ENCODE measurements around the gene LRRC8B. TPM values are rescaled to one million over a fixed set of nuclear protein-coding genes. Genes with fewer than 3 reads are reported as not detected.
"Not testable (repeated sequence)": the region's sequence is repeated elsewhere in the genome, so short reads cannot be mapped to it uniquely, and the experiment has no call there.

Gene LRRC8B
- total RNA-seq, 1 experiment from 2014 or later, result 14.8 TPM

GRCh38 chr1:89582571-89582970 lies 57.9 kb downstream of the LRRC8B start:
- Histone ChIP-seq H3K4me3 (ENCODE audit: low read length) (no peak overlapping the region), H3K27ac (ENCODE audit: low read length) (no peak overlapping the region), H3K4me2 (ENCODE audit: low read depth, low read length, poor library complexity, severe bottlenecking) (no peak overlapping the region), H3K79me2 (ENCODE audit: low read length) (peaks cover 23% of the 10 kb centered on the region), H3K9ac (ENCODE audit: low read length) (no peak overlapping the region), H3K9me3 (ENCODE audit: low read length) (no peaks in the 10 kb centered on the region), H3K36me3 (ENCODE audit: insufficient read depth, low read length) (peaks cover 16% of the 10 kb centered on the region; the same call in 1 of the 2 replicates), H3K4me1 (ENCODE audit: low read length) (peaks cover 20% of the 10 kb centered on the region), H4K20me1 (ENCODE audit: insufficient read depth, low read depth, low read length) (no peaks in the 10 kb centered on the region), H2AFZ (ENCODE audit: low read length) (no peak overlapping the region), H3K27me3 (ENCODE audit: low read length) (no peaks in the 10 kb centered on the region), H3K9me2 (replicated peaks; ENCODE audit: insufficient read depth, low read length) (no peaks in the 10 kb centered on the region)
- no peak for DNase-seq

GRCh38 chr1:89584211-89584610 lies 59.6 kb downstream of the LRRC8B start:
- H3K4me3 ChIP-seq (ENCODE audit: low read length), result no peak overlapping the region
- no peak for DNase-seq

DNA sequence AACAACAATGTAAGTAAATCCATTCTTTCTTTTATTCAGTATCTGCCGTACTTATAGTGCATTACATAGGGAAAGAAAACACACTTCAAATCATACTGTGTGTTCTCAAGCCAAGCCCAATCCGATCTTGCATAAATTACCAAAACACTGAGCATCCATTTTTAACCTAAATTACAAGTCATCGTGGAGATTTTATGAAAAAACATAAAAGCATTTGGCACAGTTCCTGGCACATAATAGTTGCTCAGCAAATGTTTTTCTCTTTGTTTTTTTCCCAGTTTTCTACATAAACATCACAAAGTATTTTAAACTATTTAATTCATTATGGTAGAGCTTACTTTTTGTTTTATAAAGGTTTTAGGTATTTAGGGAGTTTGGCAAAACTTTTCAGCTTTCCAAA lies 60.2 kb downstream of the LRRC8B start:
- H3K9me3 ChIP-seq (ENCODE audit: low read length), result no peaks in the 10 kb centered on the region
- no peak overlapping the region for H3K4me2 ChIP-seq (ENCODE audit: low read depth, low read length, poor library complexity, severe bottlenecking)
- H3K9ac ChIP-seq (ENCODE audit: low read length), result no peak overlapping the region
- no peaks in the 10 kb centered on the region for H3K27me3 ChIP-seq (ENCODE audit: low read length)
- no peak overlapping the region for H3K27ac ChIP-seq (ENCODE audit: low read length)
- H4K20me1 ChIP-seq (ENCODE audit: insufficient read depth, low read depth, low read length), result no peaks in the 10 kb centered on the region
- H3K79me2 ChIP-seq (ENCODE audit: low read length), result peaks cover 30% of the 10 kb centered on the region
- peaks cover 16% of the 10 kb centered on the region; the same call in 1 of the 2 replicates for H3K36me3 ChIP-seq (ENCODE audit: insufficient read depth, low read length)
- H3K4me3 ChIP-seq (ENCODE audit: low read length), result no peak overlapping the region
- DNase-seq, result no peak
- H3K9me2 ChIP-seq (replicated peaks; ENCODE audit: insufficient read depth, low read length), result no peaks in the 10 kb centered on the region
- no peaks in the 10 kb centered on the region for H3K4me1 ChIP-seq (ENCODE audit: low read length)
- no peak overlapping the region for H2AFZ ChIP-seq (ENCODE audit: low read length)

More at GRCh38 chr1:89584211-89584610, 59.6 kb downstream of the LRRC8B start:
- no peaks in the 10 kb centered on the region for H3K27me3 ChIP-seq (ENCODE audit: low read length)
- no peak overlapping the region for H3K27ac ChIP-seq (ENCODE audit: low read length)
- H3K4me2 ChIP-seq (ENCODE audit: low read depth, low read length, poor library complexity, severe bottlenecking), result no peak overlapping the region
- H2AFZ ChIP-seq (ENCODE audit: low read length), result no peak overlapping the region
- peaks cover 26% of the 10 kb centered on the region for H3K79me2 ChIP-seq (ENCODE audit: low read length)
- H3K4me1 ChIP-seq (ENCODE audit: low read length), result peaks cover 4% of the 10 kb centered on the region
- no peaks in the 10 kb centered on the region for H3K9me2 ChIP-seq (replicated peaks; ENCODE audit: insufficient read depth, low read length)
- no peaks in the 10 kb centered on the region for H4K20me1 ChIP-seq (ENCODE audit: insufficient read depth, low read depth, low read length)
- no peaks in the 10 kb centered on the region for H3K9me3 ChIP-seq (ENCODE audit: low read length)
- H3K9ac ChIP-seq (ENCODE audit: low read length), result no peak overlapping the region
- H3K36me3 ChIP-seq (ENCODE audit: insufficient read depth, low read length), result peaks cover 16% of the 10 kb centered on the region; the same call in 1 of the 2 replicates

GRCh38 chr1:89587729-89588161 lies 63.1 kb downstream of the LRRC8B start:
- DNase-seq, result no peak
- peaks cover 6% of the 10 kb centered on the region; the same call in 1 of the 2 replicates for H3K36me3 ChIP-seq (ENCODE audit: insufficient read depth, low read length)
- no peaks in the 10 kb centered on the region for H3K9me3 ChIP-seq (ENCODE audit: low read length)
- no peak overlapping the region for H3K27ac ChIP-seq (ENCODE audit: low read length)
- no peaks in the 10 kb centered on the region for H3K27me3 ChIP-seq (ENCODE audit: low read length)
- no peaks in the 10 kb centered on the region for H4K20me1 ChIP-seq (ENCODE audit: insufficient read depth, low read depth, low read length)
- H3K4me3 ChIP-seq (ENCODE audit: low read length), result no peak overlapping the region
- no peak overlapping the region for H2AFZ ChIP-seq (ENCODE audit: low read length)
- H3K4me2 ChIP-seq (ENCODE audit: low read depth, low read length, poor library complexity, severe bottlenecking), result no peak overlapping the region
- no peaks in the 10 kb centered on the region for H3K9me2 ChIP-seq (replicated peaks; ENCODE audit: insufficient read depth, low read length)
- peaks cover 3% of the 10 kb centered on the region; the same call in 1 of the 2 replicates for H3K4me1 ChIP-seq (ENCODE audit: low read length)
- no peak overlapping the region for H3K9ac ChIP-seq (ENCODE audit: low read length)
- peaks cover 51% of the 10 kb centered on the region for H3K79me2 ChIP-seq (ENCODE audit: low read length)

- Histone ChIP-seq H3K36me3 (ENCODE audit: insufficient read depth, low read length) (peaks cover under 1% of the 10 kb centered on the region; the same call in 1 of the 2 replicates), H2AFZ (ENCODE audit: low read length) (no peak overlapping the region), H3K79me2 (ENCODE audit: low read length) (peaks cover 52% of the 10 kb centered on the region), H3K27me3 (ENCODE audit: low read length) (no peaks in the 10 kb centered on the region), H4K20me1 (ENCODE audit: insufficient read depth, low read depth, low read length) (no peaks in the 10 kb centered on the region), H3K27ac (ENCODE audit: low read length) (no peak overlapping the region), H3K9me2 (replicated peaks; ENCODE audit: insufficient read depth, low read length) (no peaks in the 10 kb centered on the region), H3K4me2 (ENCODE audit: low read depth, low read length, poor library complexity, severe bottlenecking) (no peak overlapping the region), H3K9ac (ENCODE audit: low read length) (no peak overlapping the region), H3K4me1 (ENCODE audit: low read length) (peaks cover 3% of the 10 kb centered on the region; the same call in 1 of the 2 replicates), H3K9me3 (ENCODE audit: low read length) (no peaks in the 10 kb centered on the region), H3K4me3 (ENCODE audit: low read length) (no peak overlapping the region)
- no peak for DNase-seq
Observed at GRCh38 chr1:89588480-89588879, 63.9 kb downstream of the LRRC8B start.

DNA sequence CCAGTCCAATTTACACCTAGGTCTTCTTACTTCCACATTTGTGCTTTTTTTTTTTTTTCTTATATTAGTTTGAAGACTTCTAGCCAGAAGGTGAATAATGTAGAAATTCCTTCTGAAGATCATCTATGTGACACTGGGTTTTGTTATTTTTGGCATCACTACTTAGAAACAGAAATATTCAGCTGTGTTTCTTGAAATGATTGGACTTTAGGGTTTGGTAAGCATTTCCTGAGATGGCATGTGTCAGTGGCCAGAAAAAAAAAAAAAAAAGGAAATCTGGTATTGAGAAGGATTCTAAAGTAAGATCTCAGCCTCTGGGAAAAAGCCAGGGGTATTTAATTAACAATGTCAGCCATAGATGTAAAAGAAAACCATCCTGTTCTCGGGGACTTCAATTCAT lies 64.9 kb downstream of the LRRC8B start:
- Histone ChIP-seq H2AFZ (ENCODE audit: low read length) (no peak overlapping the region), H3K27me3 (ENCODE audit: low read length) (no peaks in the 10 kb centered on the region), H3K4me1 (ENCODE audit: low read length) (peaks cover 8% of the 10 kb centered on the region), H3K36me3 (ENCODE audit: insufficient read depth, low read length) (no peaks in the 10 kb centered on the region), H3K4me3 (ENCODE audit: low read length) (no peak overlapping the region), H3K9ac (ENCODE audit: low read length) (no peak overlapping the region), H3K4me2 (ENCODE audit: low read depth, low read length, poor library complexity, severe bottlenecking) (no peak overlapping the region), H4K20me1 (ENCODE audit: insufficient read depth, low read depth, low read length) (no peaks in the 10 kb centered on the region), H3K27ac (ENCODE audit: low read length) (no peak overlapping the region), H3K79me2 (ENCODE audit: low read length) (peaks cover 51% of the 10 kb centered on the region), H3K9me2 (replicated peaks; ENCODE audit: insufficient read depth, low read length) (no peaks in the 10 kb centered on the region), H3K9me3 (ENCODE audit: low read length) (no peaks in the 10 kb centered on the region)
- DNase-seq, result no peak

DNA sequence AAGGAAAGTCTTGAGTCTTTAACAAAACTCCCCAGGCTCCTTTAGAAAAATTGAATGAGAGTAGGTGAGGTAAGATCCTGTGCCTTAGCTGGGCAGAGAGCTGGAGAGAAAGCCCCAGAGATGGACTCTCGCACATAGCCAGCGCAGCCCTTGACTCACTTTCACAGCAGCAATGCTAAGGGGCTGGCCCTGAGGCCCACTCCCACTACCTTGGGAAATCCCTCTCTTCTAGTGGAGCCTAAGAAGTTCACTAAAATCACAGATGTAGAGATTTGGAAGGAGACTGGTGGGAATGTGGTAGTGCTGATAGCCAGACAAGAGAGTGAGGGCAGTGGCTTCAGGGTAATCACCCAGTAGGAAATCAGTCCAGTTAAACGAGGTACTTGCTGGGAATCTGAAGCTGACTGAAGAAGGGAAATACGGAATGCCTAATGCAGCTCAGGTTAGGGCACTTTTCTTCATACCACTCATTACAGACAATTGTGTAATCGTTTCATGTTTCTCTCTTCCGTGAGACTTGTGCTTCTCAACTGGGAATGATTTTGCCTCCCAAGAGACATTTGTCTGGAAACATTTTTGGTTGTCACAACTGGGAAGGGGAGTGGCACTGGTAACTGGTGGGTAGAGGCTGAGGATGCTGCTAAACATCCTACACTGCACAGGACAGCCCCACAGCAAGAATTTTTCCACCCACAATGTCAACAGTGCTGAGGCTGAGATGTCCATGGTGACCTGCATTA lies 65.9 kb downstream of the LRRC8B start:
- Histone ChIP-seq H3K36me3 (ENCODE audit: insufficient read depth, low read length) (no peaks in the 10 kb centered on the region), H4K20me1 (ENCODE audit: insufficient read depth, low read depth, low read length) (no peaks in the 10 kb centered on the region), H3K9me2 (replicated peaks; ENCODE audit: insufficient read depth, low read length) (no peaks in the 10 kb centered on the region), H3K4me1 (ENCODE audit: low read length) (peaks cover 18% of the 10 kb centered on the region), H3K4me2 (ENCODE audit: low read depth, low read length, poor library complexity, severe bottlenecking) (no peak overlapping the region), H3K4me3 (ENCODE audit: low read length) (no peak overlapping the region), H3K9ac (ENCODE audit: low read length) (no peak overlapping the region), H3K9me3 (ENCODE audit: low read length) (no peaks in the 10 kb centered on the region), H2AFZ (ENCODE audit: low read length) (no peak overlapping the region), H3K27ac (ENCODE audit: low read length) (no peak overlapping the region), H3K79me2 (ENCODE audit: low read length) (peaks cover 61% of the 10 kb centered on the region), H3K27me3 (ENCODE audit: low read length) (no peaks in the 10 kb centered on the region)
- no peak for DNase-seq

DNA sequence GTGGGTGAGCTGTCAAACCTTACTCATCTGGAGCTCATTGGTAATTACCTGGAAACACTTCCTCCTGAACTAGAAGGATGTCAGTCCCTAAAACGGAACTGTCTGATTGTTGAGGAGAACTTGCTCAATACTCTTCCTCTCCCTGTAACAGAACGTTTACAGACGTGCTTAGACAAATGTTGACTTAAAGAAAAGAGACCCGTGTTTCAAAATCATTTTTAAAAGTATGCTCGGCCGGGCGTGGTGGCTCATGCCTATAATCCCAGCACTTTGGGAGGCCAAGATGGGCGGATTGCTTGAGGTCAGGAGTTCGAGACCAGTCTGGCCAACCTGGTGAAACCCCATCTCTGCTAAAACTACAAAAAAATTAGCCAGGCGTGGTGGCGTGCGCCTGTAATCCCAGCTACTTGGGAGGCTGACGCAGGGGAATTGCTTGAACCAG lies 68.3 kb downstream of the LRRC8B start:
- not testable (repeated sequence) for H3K9me3 ChIP-seq (ENCODE audit: low read length); H3K4me3 ChIP-seq (ENCODE audit: low read length); H3K27me3 ChIP-seq (ENCODE audit: low read length); H4K20me1 ChIP-seq (ENCODE audit: insufficient read depth, low read depth, low read length); H3K4me2 ChIP-seq (ENCODE audit: low read depth, low read length, poor library complexity, severe bottlenecking); H3K9ac ChIP-seq (ENCODE audit: low read length); H3K9me2 ChIP-seq (replicated peaks; ENCODE audit: insufficient read depth, low read length); H2AFZ ChIP-seq (ENCODE audit: low read length); H3K36me3 ChIP-seq (ENCODE audit: insufficient read depth, low read length); H3K27ac ChIP-seq (ENCODE audit: low read length); DNase-seq
- Histone ChIP-seq H3K79me2 (ENCODE audit: low read length) (peaks cover 49% of the 10 kb centered on the region), H3K4me1 (ENCODE audit: low read length) (peaks cover 32% of the 10 kb centered on the region)

Data from Karpas-422 (cell line).